Caki2 (cell line): ENCODE data around the gene GAS7. TPM values are rescaled to one million over a fixed set of nuclear protein-coding genes. Genes with fewer than 3 reads are reported as not detected.

Experiments used
- DNase-seq: peaks from one replicate; pipeline ENCODE4 v3.0.0-alpha.2; 2015; ENCODE audit warnings: low read depth
- in situ Hi-C: cut with HindIII; loops from 2 replicates; pipeline ENCODE4 v1.10.0; 2016; ENCODE audit warnings: low sequenced_read_pairs, low pct_unique_long_range_greater_than_20kb, mixed read lengths
- total RNA-seq: library from RNA; depleted of rRNA; stranded (reverse); fragments of >200 nt; shearing (Covaris generic); gene quantifications from 2 replicates; pipeline ENCODE4 v1.2.3, GENCODE V29; 2014; ENCODE audit warnings: low replicate concordance; rRNA removed

The GAS7 gene
- total RNA-seq, result not detected in 2 replicates

GRCh38 chr17:10198509-10199249 is at the start of gene GAS7:
Gene GAS7 (minus strand): TSS chr17:10198606.
- DNase-seq, result no peak
- in situ Hi-C loops, result no loop called here

GRCh38 chr17:10247810-10248209 is 49.4 kb upstream of the GAS7 start:
- no peak for DNase-seq
- in situ Hi-C loops, result no loop called here

DNA sequence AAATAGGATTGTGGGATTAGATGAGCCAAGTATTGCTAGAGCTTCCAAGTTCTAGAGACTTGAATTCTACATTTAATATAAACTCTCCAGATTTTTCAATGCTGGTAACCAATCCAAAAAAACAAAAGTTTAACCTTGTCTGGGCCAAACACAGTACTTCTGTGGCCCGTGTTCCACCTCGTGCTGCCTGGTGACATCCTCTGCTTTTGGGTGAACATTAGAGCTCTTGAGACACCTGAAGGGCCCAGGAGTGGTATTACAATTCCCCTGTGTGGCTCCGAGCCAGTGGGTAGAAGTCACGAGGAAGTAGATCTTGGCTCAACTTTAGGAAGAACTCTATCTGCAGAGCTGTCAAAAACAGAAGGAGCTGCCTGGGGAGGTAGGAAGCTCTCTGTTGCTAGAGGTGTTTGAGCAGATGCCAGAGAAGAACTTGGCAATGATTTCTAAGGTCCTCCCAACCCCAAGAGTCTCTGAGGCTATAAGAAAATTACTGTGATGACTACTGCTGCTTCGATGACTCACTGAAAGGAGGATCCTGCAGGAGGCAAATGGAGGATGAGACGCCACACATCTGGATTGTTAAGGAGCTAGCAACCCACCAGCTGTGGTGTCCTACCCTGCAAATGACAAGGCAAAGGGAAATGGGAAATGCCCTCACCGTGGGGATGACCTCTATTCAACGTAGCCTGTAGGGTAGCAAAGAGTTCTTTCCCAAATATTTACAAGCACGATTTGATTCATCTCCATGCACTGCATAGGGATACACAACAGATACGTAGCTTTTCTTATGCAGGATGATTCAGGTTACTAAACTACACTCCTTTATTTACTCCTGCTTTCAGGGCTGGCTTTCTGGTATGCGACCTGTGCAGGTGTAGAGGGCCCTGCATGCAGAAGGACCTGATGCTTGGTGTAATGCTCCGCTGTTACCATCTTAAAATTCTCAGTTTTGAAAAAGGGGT is 45.8 kb upstream of the GAS7 start:
- no peak for DNase-seq
- in situ Hi-C loops, result no loop called here

GRCh38 chr17:10241781-10242180 is 43.4 kb upstream of the GAS7 start:
- no peak for DNase-seq
- in situ Hi-C loops, result no loop called here

DNA sequence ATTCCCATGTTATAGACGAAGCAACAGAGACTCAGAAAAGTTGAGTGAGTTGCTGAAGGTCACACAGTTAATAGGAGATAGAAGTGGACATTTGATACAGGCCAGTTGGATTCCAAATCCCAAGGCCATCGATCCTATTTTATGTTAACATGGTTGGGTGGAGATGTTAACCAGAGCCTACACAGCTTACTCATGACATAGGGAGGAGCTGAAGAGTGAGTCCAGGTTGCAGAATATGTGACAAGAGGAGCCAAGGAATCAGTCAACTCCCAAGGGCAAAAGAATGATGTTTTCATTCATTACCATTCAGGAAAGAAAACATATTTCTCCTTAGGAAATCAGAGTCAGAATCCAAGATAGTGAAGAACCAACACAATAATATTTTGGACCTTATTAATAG is 40.3 kb upstream of the GAS7 start:
- DNase-seq, result no peak
- in situ Hi-C loops, result no loop called here

DNA sequence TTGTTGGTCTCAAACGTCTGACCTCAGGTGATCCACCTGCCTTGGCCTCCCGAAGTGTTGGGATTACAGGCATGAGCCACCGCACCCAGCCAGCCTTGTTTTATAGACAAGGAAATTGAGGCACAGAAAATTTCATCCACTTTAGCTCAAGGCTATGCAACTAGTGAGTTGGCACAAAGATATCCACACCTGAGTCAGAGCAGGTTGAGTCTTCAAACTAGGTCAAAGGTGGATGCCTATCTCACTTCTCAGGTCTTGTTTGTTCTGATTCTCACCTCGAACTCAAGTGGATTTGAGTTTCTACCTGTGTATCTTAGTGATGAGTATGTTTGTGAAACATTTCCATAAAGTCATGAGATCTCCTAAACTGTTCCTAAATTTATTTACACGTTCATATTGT is 35.6 kb upstream of the GAS7 start:
- in situ Hi-C loops, result no loop called here
- DNase-seq, result no peak

DNA sequence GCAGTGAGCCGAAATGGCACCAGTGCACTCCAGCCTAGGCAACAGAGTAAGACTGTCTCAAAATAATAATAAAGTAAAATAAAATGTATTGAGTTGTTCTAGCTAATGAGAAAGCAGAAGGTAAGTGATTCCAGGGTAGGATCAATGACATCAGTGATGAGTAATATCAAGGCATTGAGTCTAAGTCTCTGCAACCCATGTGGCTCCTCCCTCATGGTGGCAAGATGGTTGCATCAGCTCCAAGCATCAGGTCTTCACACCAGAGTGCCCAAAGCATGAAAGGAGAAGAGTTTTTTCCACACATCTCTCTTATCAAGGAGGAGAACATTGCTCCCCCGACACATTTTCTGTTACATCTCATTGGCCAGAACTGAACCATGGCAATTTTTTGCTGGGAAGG is 34.8 kb upstream of the GAS7 start:
- DNase-seq, result no peak
- in situ Hi-C loops, result no loop called here

DNA sequence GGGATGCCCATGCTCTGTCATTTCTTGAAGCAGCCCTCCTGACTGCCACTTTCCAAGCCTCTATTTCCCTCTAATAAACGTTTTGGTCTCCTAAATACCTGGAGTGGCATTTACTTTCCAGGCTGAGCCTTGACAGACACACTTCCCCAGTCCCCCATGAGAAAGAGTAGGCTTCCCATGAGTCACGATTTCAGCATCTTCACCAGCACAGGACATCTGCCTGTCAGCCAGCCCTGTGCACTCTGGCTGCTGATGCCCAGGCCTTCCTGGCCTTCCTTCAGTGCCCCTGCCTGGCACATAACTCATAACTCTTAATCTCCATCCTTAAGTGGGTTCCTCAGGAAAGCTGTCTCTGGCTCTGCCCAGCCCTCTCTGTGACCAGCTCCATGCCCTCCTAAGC is 30.8 kb upstream of the GAS7 start:
- no peak for DNase-seq
- in situ Hi-C loops, result no loop called here

GRCh38 chr17:10226930-10227695 is 28.7 kb upstream of the GAS7 start:
- DNase-seq, result no peak
- in situ Hi-C loops, result no loop called here

DNA sequence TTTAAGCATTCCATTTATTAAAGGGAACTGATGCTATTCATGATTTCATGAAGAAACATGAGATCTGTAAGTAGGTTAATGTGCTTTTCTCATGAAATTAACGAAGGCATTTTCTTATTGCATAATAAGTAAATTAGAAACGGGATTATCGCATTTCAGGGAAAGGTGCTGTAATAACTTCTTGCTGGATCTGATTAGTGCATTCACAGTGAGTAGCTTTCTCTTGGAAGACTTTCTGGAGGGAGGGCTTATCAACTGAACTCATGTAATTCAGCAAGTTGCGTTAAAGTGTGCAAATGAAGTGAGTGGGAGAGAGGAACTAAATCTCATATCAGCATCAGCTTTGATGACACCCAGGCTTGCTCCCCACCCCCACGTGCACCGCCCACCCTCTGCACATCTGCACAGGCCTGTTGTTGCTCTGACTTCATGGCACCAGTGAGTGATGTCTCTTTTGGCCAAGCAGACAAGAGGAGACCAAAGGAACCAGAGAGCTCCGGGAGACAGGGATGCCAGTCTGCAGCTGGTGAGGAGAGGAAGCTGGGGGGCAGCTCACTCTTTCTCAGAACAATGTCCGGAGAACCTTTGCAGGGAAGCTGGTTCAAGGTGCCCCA is 26.3 kb upstream of the GAS7 start:
- in situ Hi-C loops, result no loop called here
- no peak for DNase-seq

GRCh38 chr17:10219193-10219592 is 20.8 kb upstream of the GAS7 start:
- in situ Hi-C loops, result no loop called here

DNA sequence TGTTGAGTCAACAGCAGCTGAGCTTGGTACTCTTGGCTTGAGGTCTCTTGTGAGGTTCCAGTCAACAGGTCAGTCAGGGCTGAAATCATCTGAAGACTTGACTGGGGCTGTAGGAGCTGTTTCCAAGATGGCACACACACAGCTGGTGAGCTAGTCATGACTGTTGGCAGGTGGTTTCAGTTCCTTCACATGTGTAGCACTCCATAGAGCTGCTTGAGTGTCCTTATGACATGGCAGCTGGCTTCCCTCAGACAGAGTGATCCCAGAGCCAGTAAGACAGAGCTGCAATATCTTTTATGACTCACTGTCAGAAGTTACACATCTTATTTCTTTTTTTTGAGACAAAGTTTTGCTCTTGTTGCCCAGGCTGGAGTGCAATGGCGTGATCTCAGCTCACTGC is 19.5 kb upstream of the GAS7 start:
- in situ Hi-C loops, result no loop called here
- DNase-seq, result no peak

More at GRCh38 chr17:10219193-10219592, 20.8 kb upstream of the GAS7 start:
- no peak for DNase-seq

GRCh38 chr17:10216213-10216938 is 18.0 kb upstream of the GAS7 start:
- DNase-seq, result no peak
- in situ Hi-C loops, result no loop called here

DNA sequence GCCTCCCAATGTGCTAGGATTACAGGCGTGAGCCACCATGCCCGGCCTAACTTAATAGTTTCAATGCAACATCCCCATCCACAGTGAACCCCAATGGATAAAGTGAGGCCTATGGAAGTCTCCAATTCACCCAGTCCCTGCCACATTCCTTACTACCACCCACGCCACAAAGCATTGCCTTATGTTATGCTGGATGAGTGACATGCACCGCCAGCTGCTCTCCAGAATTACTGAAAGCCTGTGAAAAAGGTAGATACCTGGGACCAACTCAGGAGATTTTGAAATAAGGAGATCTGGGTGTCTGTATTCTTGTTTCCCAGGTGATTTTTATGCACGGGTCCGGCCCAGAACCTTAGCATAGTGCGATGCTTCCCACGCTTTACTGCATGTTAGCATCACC is 16.9 kb upstream of the GAS7 start:
- in situ Hi-C loops, result no loop called here
- no peak for DNase-seq

GRCh38 chr17:10211666-10212065 is 13.3 kb upstream of the GAS7 start:
- in situ Hi-C loops, result no loop called here
- no peak for DNase-seq

DNA sequence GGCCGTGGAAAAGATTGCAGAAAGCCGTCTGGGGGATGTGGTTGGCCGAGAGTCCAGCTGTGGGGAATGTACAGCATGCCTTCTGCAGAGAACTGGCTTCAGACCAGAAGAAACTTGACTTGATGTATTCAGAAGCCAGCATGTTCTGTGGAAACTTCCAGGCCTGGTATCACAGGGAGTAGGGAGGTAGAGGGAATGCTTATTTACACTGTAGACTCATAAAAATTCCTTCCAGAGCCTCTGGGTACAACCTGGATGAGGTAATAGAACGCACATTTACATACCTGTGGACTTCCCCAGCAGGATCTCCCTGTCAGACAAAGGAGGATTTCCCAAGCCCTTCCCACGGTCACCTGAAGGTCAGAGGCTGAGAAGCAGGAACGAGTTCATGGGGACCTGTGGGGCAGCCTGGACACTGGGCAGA is 11.8 kb upstream of the GAS7 start:
- in situ Hi-C loops, result no loop called here
- no peak for DNase-seq

- in situ Hi-C loops, result no loop called here
- no peak for DNase-seq
These were observed 10.3 kb upstream of the GAS7 start for GRCh38 chr17:10208604-10209193.
